Rectal smooth muscle tissue (tissue), 1 donor: ENCODE results near the gene TSPAN31.

ENCODE experiments used
- H3K27ac ChIP-seq: one replicate; pipeline ENCODE4 v1.7.0; 2013; ENCODE audit warnings: low read depth, low read length, inconsistent platforms
- H3K27me3 ChIP-seq: one replicate; pipeline ENCODE4 v1.7.0; 2013; ENCODE audit warnings: low read length; ENCODE audit not compliant: control insufficient read depth, insufficient read depth
- H3K36me3 ChIP-seq: one replicate; pipeline ENCODE4 v1.7.0; 2013; ENCODE audit warnings: low read length; ENCODE audit not compliant: control insufficient read depth, insufficient read depth
- H3K4me1 ChIP-seq: one replicate; pipeline ENCODE4 v1.7.0; 2013; ENCODE audit warnings: low read length; ENCODE audit not compliant: control insufficient read depth, insufficient read depth
- H3K4me3 ChIP-seq: one replicate; pipeline ENCODE4 v1.7.0; 2013; ENCODE audit warnings: low read length
- H3K9ac ChIP-seq: one replicate; pipeline ENCODE4 v1.7.0; 2013; ENCODE audit warnings: low read length

TSPAN31 gene

GRCh38 chr12:57724936-57725740 is 19.7 kb upstream of the TSPAN31 start:
- peaks cover 9% of the 10 kb centered on the region for H3K36me3 ChIP-seq
- H3K9ac ChIP-seq, result no peak overlapping the region
- no peaks in the 10 kb centered on the region for H3K4me1 ChIP-seq
- peaks cover 7% of the 10 kb centered on the region for H3K27me3 ChIP-seq
- no peak overlapping the region for H3K4me3 ChIP-seq
- no peak overlapping the region for H3K27ac ChIP-seq

GRCh38 chr12:57725851-57726150 is 19.0 kb upstream of the TSPAN31 start:
- peaks cover 6% of the 10 kb centered on the region for H3K36me3 ChIP-seq
- no peak overlapping the region for H3K9ac ChIP-seq
- H3K27ac ChIP-seq, result no peak overlapping the region
- peaks cover 7% of the 10 kb centered on the region for H3K27me3 ChIP-seq
- peak overlapping the region; percentile 84 for H3K4me3 ChIP-seq
- H3K4me1 ChIP-seq, result no peaks in the 10 kb centered on the region

DNA sequence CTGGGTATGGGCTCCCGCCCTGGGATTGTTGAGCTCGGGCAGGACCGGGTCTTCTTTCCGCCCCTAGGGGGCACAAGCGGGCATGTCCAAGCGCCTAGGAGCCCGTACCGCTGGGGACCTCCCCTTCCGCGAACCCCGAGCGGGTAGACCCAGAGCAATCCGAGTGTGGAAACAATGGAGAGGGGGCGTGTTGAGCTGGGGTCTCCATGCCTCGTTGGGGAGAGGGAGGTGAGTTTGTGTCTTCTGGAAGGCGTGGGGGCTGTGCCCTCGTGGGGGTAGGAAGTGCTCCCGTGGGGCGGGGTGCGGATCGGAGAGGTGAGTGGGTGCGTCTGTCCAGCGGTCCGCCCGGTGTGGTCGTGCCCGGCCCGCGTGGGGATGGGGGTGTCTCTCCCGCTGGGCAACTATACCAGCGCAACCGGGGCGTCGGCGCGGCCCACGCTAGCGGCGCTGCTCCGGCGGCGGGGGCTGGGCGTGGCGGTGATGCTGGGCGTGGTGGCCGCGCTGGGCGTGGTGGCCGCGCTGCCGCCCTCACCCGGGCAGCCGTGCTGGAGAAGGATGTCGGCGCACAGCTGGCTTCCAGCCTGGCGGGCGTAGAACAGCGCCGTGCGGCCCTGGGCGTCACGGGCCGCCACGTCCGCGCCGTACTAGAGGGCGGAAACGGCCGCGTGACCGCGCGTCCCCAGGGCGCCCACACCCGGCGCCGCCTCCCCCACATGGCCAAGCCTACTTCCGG is 18.5 kb upstream of the TSPAN31 start:
- peak overlapping the region; percentile 84 for H3K4me3 ChIP-seq
- H3K36me3 ChIP-seq, result peaks cover under 1% of the 10 kb centered on the region
- H3K27ac ChIP-seq, result no peak overlapping the region
- peaks cover 7% of the 10 kb centered on the region for H3K27me3 ChIP-seq
- no peak overlapping the region for H3K9ac ChIP-seq
- no peaks in the 10 kb centered on the region for H3K4me1 ChIP-seq

GRCh38 chr12:57726884-57727757 is 17.7 kb upstream of the TSPAN31 start:
- Histone ChIP-seq H3K9ac (no peak overlapping the region), H3K4me1 (no peaks in the 10 kb centered on the region), H3K27ac (no peak overlapping the region), H3K36me3 (no peaks in the 10 kb centered on the region), H3K4me3 (peak overlapping the region; percentile 84), H3K27me3 (peaks cover 7% of the 10 kb centered on the region)

- H3K36me3 ChIP-seq, result no peaks in the 10 kb centered on the region
- H3K4me1 ChIP-seq, result no peaks in the 10 kb centered on the region
- no peak overlapping the region for H3K27ac ChIP-seq
- H3K27me3 ChIP-seq, result peaks cover 11% of the 10 kb centered on the region
- no peak overlapping the region for H3K4me3 ChIP-seq
- no peak overlapping the region for H3K9ac ChIP-seq
Measured at GRCh38 chr12:57727758-57728395, 17.0 kb upstream of the TSPAN31 start.

DNA sequence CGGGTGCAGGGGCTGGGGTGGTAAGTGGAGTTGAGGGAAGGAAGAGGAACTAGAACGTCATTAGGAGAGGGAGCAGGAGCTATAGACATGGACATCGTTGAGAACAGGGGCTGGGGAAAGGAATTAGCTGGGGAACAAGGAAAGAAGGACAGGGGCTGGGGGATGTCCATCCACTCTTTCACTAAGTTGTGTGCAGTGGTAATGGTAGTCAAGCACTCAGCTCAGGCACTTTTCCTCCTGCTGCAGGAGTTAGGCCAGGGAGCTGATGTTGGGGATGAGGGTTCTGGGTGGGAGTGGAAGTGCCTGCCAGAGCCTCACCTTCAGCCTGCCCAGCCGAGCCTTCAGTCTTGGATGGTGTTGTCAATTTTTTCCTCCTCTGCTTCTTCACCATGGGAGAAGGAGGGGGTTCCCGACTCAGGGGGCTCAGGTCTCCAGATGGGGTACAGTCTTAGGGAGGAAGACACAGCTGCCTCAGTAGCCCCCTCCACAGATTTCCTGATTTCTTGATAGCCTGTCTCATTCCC is 15.5 kb upstream of the TSPAN31 start:
- Histone ChIP-seq H3K27ac (no peak overlapping the region), H3K36me3 (no peaks in the 10 kb centered on the region), H3K27me3 (peaks cover 12% of the 10 kb centered on the region), H3K4me3 (no peak overlapping the region), H3K9ac (no peak overlapping the region), H3K4me1 (no peaks in the 10 kb centered on the region)

DNA sequence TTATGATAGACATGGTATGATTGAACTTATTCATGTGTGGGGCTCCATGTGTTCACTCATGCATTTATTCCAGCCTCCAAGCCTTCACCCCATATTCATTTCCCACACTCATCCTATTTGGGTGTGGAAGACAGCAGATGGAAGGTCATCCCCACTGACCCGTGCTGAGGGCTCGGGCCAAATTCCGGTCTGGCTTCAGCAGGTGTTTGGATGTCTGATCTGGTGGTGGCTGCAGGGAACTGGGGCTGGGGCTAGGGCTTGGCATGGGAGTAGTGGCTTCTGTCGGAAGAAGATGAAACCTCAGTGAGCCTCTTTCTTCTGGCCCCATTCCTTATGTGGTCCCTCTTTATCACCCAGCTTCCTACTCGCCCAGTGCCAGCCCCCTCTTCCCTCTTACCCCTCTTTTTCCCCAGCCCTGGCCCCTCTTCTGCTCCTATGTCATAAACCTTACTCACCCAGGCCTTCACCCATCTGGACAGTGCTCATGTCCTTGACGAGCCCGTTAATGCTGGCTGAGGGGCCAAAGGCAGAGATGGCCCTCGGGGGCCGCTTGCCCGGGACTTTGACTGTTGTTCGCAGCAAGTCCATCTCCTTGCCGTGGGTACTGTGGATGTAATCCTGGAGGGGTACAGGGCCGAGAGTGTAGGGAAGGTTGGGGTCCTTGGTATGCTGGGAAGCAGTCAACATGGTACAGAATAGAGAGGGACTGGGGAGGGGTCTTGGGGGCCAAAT is 14.3 kb upstream of the TSPAN31 start:
- Histone ChIP-seq H3K9ac (no peak overlapping the region), H3K36me3 (no peaks in the 10 kb centered on the region), H3K4me1 (no peaks in the 10 kb centered on the region), H3K4me3 (no peak overlapping the region), H3K27me3 (peaks cover 17% of the 10 kb centered on the region), H3K27ac (no peak overlapping the region)

GRCh38 chr12:57731411-57732080 is 13.3 kb upstream of the TSPAN31 start:
- no peak overlapping the region for H3K9ac ChIP-seq
- H3K27ac ChIP-seq, result no peak overlapping the region
- H3K36me3 ChIP-seq, result no peaks in the 10 kb centered on the region
- H3K4me1 ChIP-seq, result no peaks in the 10 kb centered on the region
- peaks cover 22% of the 10 kb centered on the region for H3K27me3 ChIP-seq
- no peak overlapping the region for H3K4me3 ChIP-seq

DNA sequence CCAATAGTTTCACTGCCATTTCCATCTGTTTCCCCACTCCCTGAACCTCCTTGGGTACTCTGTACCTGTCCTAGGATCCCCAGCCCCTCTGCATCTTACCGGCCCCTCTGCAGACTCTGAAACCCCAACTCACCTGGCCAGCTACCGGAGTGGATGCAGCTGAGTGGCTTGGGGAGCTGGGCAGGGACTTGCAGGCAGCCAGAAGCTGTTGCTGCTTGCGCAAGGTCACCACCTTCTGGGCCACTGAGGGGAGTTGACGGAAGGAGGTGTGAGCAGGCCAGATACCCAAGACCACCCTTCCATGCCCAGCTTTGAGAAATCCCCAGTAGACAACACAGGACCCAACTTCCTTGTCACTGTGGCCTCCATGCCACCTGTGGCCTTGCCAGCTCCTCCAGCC is 12.6 kb upstream of the TSPAN31 start:
- H3K27ac ChIP-seq, result no peak overlapping the region
- no peaks in the 10 kb centered on the region for H3K36me3 ChIP-seq
- peaks cover 26% of the 10 kb centered on the region for H3K27me3 ChIP-seq
- no peak overlapping the region for H3K4me3 ChIP-seq
- no peaks in the 10 kb centered on the region for H3K4me1 ChIP-seq
- H3K9ac ChIP-seq, result no peak overlapping the region

DNA sequence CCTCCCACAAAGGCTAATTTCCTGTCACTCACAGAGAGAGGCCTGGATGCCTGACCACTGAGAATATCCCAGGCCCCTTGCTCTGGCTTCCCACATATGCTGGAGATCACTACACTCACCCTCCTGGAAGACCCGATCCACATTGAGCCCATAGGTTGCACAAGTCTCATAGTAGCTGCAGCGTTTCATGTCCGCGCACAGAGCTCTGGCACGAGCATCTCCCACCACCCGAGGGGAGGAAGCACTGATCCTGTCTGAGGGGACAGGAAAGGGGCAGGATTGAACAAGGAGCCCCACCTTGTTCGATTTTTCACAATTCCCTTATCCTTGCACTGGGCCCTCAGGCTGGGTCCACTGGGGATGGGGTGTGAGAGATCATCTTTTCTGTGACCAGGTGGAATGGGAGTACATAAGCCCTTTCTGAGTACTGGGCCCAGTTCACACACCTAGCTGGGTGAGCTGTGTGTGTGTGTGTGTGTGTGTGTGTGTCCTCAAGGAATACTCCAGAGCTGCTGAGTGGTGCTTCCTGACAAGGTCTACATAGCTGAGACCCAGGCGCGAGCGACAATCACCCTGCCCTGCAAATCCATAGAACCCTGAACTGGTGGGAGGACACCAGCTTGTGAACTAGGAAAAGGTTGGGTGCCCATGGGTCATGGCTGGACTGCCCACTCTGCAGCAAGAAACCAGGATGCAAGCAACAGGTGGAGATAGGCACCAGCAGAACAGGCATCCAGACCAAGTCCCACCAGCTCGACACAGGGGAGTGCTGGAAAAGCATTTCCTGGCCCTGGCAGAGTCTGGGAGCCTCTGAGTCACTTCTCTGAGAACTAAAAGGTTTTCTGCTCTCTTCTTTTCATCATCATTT is 11.9 kb upstream of the TSPAN31 start:
- H3K27me3 ChIP-seq, result peaks cover 25% of the 10 kb centered on the region
- no peak overlapping the region for H3K9ac ChIP-seq
- no peaks in the 10 kb centered on the region for H3K4me1 ChIP-seq

More for the DNA sequence above, 11.9 kb upstream of the TSPAN31 start:
- H3K27ac ChIP-seq, result no peak overlapping the region
- no peak overlapping the region for H3K4me3 ChIP-seq
- H3K36me3 ChIP-seq, result no peaks in the 10 kb centered on the region
